22Rv1 (cell line): ENCODE measurements around the gene LHB.
"Not testable (repeated sequence)": the region's sequence is repeated elsewhere in the genome, so short reads cannot be mapped to it uniquely, and the experiment has no call there.

Experiments used
- H3K27ac ChIP-seq: fragments of 450-650 bp; 2 replicates; pipeline ENCODE4 v1.5.1; 2017
- CTCF ChIP-seq: fragments of 450-650 bp; IDR thresholded peaks from 2 replicates; pipeline ENCODE4 v1.5.1; 2017; ENCODE audit warnings: mild to moderate bottlenecking
- ZFX ChIP-seq: fragments of 450-650 bp; IDR thresholded peaks from 2 replicates; pipeline ENCODE4 v1.6.1; 2017; ENCODE audit warnings: antibody characterized with exemption, borderline replicate concordance

Gene LHB

GRCh38 chr19:49058562-49058961 lies 41.7 kb upstream of the LHB start:
- no peak overlapping the region for H3K27ac ChIP-seq
- no peak for TF ChIP-seq CTCF
- TF ChIP-seq ZFX: no peak

- no peak for TF ChIP-seq ZFX
- TF ChIP-seq CTCF: no peak
- no peak within 1 kb of the TSS for H3K27ac ChIP-seq
These were observed 40.8 kb upstream of the LHB start, which contains the start of gene CGB7 for GRCh38 chr19:49057636-49058234. Gene CGB7, minus strand, starts transcription at chr19:49057749. Its CDS starts 2,374 bp downstream, at chr19:49055375.

- H3K27ac ChIP-seq: not testable (repeated sequence)
These were observed 40.2 kb upstream of the LHB start for GRCh38 chr19:49056902-49057596.

GRCh38 chr19:49056101-49056901 lies 39.4 kb upstream of the LHB start:
- TF ChIP-seq CTCF (peak; percentile 36), ZFX (no peak)
- H3K27ac ChIP-seq: no peak overlapping the region

- H3K27ac ChIP-seq: not testable (repeated sequence)
These were observed 33.6 kb upstream of the LHB start for GRCh38 chr19:49050376-49051033.

GRCh38 chr19:49049834-49050233 lies 32.9 kb upstream of the LHB start:
- not testable (repeated sequence) for H3K27ac ChIP-seq

GRCh38 chr19:49049011-49049410 lies 32.1 kb upstream of the LHB start, which contains the start of gene CGB8:
Gene CGB8, minus strand, starts transcription at chr19:49049111. Its CDS starts 372 bp downstream, at chr19:49048739.
- not testable (repeated sequence) for H3K27ac ChIP-seq

GRCh38 chr19:49043548-49043947 lies 26.7 kb upstream of the LHB start, which contains the start of gene CGB5:
Gene CGB5, plus strand, starts transcription at chr19:49043848. Its CDS starts 362 bp downstream, at chr19:49044210.
- H3K27ac ChIP-seq: not testable (repeated sequence)

GRCh38 chr19:49042666-49043065 lies 25.8 kb upstream of the LHB start:
- not testable (repeated sequence) for H3K27ac ChIP-seq

GRCh38 chr19:49042177-49042576 lies 25.3 kb upstream of the LHB start:
- no peak overlapping the region for H3K27ac ChIP-seq
- no peak for TF ChIP-seq ZFX
- no peak for TF ChIP-seq CTCF

- H3K27ac ChIP-seq: not testable (repeated sequence)
These were observed 22.8 kb upstream of the LHB start for GRCh38 chr19:49039736-49040135.

GRCh38 chr19:49038557-49039276 lies 21.8 kb upstream of the LHB start:
- H3K27ac ChIP-seq: not testable (repeated sequence)

- H3K27ac ChIP-seq: not testable (repeated sequence)
These were observed 21.2 kb upstream of the LHB start for GRCh38 chr19:49038111-49038510.
